ENCODE data around the gene ATN1.

The ATN1 gene

GRCh38 chr12:6963016-6963731, 35.4 kb downstream of the ATN1 start:
- peak; percentile 74 for DNase-seq (ENCODE audit: low spot score)
- TF ChIP-seq CTCF (IDR thresholded peaks at IDR 0.05), result no peak
- Histone ChIP-seq H3K27ac (peak overlapping the region in 1 of 2 donors; percentile 13), H3K4me3 (no peak overlapping the region)

- peak; percentile 73 for DNase-seq (ENCODE audit: low spot score)
- H3K4me3 ChIP-seq, result no peak overlapping the region
- TF ChIP-seq CTCF (IDR thresholded peaks at IDR 0.05), result no peak
- H3K27ac ChIP-seq, result peak overlapping the region in 1 of 2 donors; percentile 71
These were observed 36.1 kb downstream of the ATN1 start for GRCh38 chr12:6963791-6964413.

- no peak for TF ChIP-seq CTCF (IDR thresholded peaks at IDR 0.05)
- Histone ChIP-seq H3K4me3 (no peak overlapping the region), H3K27ac (peak overlapping the region; percentile 64 to 71)
- peak; percentile 73 for DNase-seq (ENCODE audit: low spot score)
These were observed 36.9 kb downstream of the ATN1 start for GRCh38 chr12:6964605-6965025.

- DNase-seq (ENCODE audit: low spot score), result peak; percentile 86
- peak overlapping the region; percentile 64 to 71 for H3K27ac ChIP-seq
- H3K4me3 ChIP-seq, result no peak overlapping the region
- peak; percentile 79 for TF ChIP-seq CTCF (IDR thresholded peaks at IDR 0.05)
These were observed 37.4 kb downstream of the ATN1 start for GRCh38 chr12:6965026-6965661.

- no peak overlapping the region for H3K4me3 ChIP-seq
- no peak for DNase-seq (ENCODE audit: low spot score)
- peak overlapping the region in 1 of 2 donors; percentile 71 for H3K27ac ChIP-seq
- no peak for TF ChIP-seq CTCF (IDR thresholded peaks at IDR 0.05)
These were observed 38.0 kb downstream of the ATN1 start for GRCh38 chr12:6965714-6966113.

GRCh38 chr12:6966351-6966750, 38.6 kb downstream of the ATN1 start:
- no peak for TF ChIP-seq CTCF (IDR thresholded peaks at IDR 0.05)
- Histone ChIP-seq H3K27ac (no peak overlapping the region), H3K4me3 (no peak overlapping the region)
- DNase-seq (ENCODE audit: low spot score), result no peak

Data from coronary artery (tissue), 2 donors.